Neuronal stem cell (in vitro differentiated cells): ENCODE results near the gene PRKN.

Source experiments
- DNase-seq: peaks from one replicate; pipeline ENCODE4 v3.0.0-alpha.2; 2013; ENCODE audit warnings: low spot score
- H2AFZ ChIP-seq: one replicate; pipeline ENCODE4 v1.6.1; 2013; ENCODE audit warnings: mild to moderate bottlenecking, low read length, inconsistent platforms
- H2AK5ac ChIP-seq: 2 replicates; pipeline ENCODE4 v1.6.1; 2013; ENCODE audit warnings: low read depth, mild to moderate bottlenecking, inconsistent platforms, low read length, moderate library complexity, mixed read lengths
- H2BK120ac ChIP-seq: 2 replicates; pipeline ENCODE4 v1.6.1; 2013; ENCODE audit warnings: low read depth, mild to moderate bottlenecking, inconsistent platforms, low read length, moderate library complexity, mixed read lengths
- H2BK12ac ChIP-seq: one replicate; pipeline ENCODE4 v1.6.1; 2013; ENCODE audit warnings: low read length, inconsistent platforms
- H2BK15ac ChIP-seq: 2 replicates; pipeline ENCODE4 v1.6.1; 2013; ENCODE audit warnings: mild to moderate bottlenecking, low read length, inconsistent platforms, mixed read lengths
- H2BK5ac ChIP-seq: one replicate; pipeline ENCODE4 v1.6.1; 2013; ENCODE audit warnings: inconsistent platforms, mild to moderate bottlenecking, low read length, moderate library complexity
- H3K14ac ChIP-seq: one replicate; pipeline ENCODE4 v1.6.1; 2013; ENCODE audit warnings: low read length, inconsistent platforms
- H3K18ac ChIP-seq: 2 replicates; pipeline ENCODE4 v1.6.1; 2013; ENCODE audit warnings: low read length, inconsistent platforms
- H3K23ac ChIP-seq: 2 replicates; pipeline ENCODE4 v1.6.1; 2013; ENCODE audit warnings: low read depth, mild to moderate bottlenecking, mixed read lengths, low read length, inconsistent platforms; ENCODE audit not compliant: poor library complexity
- H3K27ac ChIP-seq: replicated peaks from 3 replicates; pipeline ENCODE4 v1.5.1; 2013; ENCODE audit warnings: low read length, inconsistent platforms
- H3K27me3 ChIP-seq, 3 experiments: 2 replicates each; pipeline ENCODE4 v1.6.1; 2013; ENCODE audit warnings: low read length in 3 of 3, mild to moderate bottlenecking in 2 of 3, inconsistent platforms in 1 of 3, low read depth in 1 of 3, mixed read lengths in 1 of 3, moderate library complexity in 1 of 3; ENCODE audit not compliant: control insufficient read depth in 3 of 3, insufficient read depth in 3 of 3
- H3K36me3 ChIP-seq, 2 donors: replicated peaks in 1 of 2; 2 replicates each; pipeline ENCODE4 v1.6.1; 2013; ENCODE audit warnings: low read length in 2 of 2; ENCODE audit not compliant: control insufficient read depth in 2 of 2, insufficient read depth in 2 of 2
- H3K4ac ChIP-seq: 2 replicates; pipeline ENCODE4 v1.6.1; 2013; ENCODE audit warnings: inconsistent platforms, mild to moderate bottlenecking, low read length, moderate library complexity
- H3K4me1 ChIP-seq, 2 donors: 1 replicate in 1 of 2; 2 replicates in 1 of 2; pipeline ENCODE4 v1.6.1; 2013; ENCODE audit warnings: low read length in 2 of 2, low read depth in 1 of 2; ENCODE audit not compliant: control insufficient read depth in 2 of 2, insufficient read depth in 1 of 2
- H3K4me2 ChIP-seq: one replicate; pipeline ENCODE4 v1.6.1; 2013; ENCODE audit warnings: mild to moderate bottlenecking, low read length, inconsistent platforms; ENCODE audit not compliant: insufficient read depth, poor library complexity, severe bottlenecking
- H3K4me3 ChIP-seq, 2 donors: 2 replicates each; pipeline ENCODE4 v1.5.1; 2013; ENCODE audit warnings: low read length in 2 of 2, mild to moderate bottlenecking in 2 of 2, inconsistent platforms in 1 of 2, moderate library complexity in 1 of 2
- H3K79me1 ChIP-seq: one replicate; pipeline ENCODE4 v1.6.1; 2013; ENCODE audit warnings: low read depth, mild to moderate bottlenecking, inconsistent platforms, low read length, moderate library complexity
- H3K9ac ChIP-seq: one replicate; pipeline ENCODE4 v1.6.1; 2013; ENCODE audit warnings: mild to moderate bottlenecking, low read depth, low read length, inconsistent platforms; ENCODE audit not compliant: poor library complexity
- H3K9me3 ChIP-seq, 2 donors: replicated peaks in 1 of 2; 2 replicates each; pipeline versions ENCODE3 to v1.6.1; 2013; ENCODE audit warnings: low read length in 2 of 2, mild to moderate bottlenecking in 2 of 2, inconsistent platforms in 1 of 2, low read depth in 1 of 2, mixed read lengths in 1 of 2, moderate library complexity in 1 of 2; ENCODE audit not compliant: control insufficient read depth in 2 of 2, insufficient read depth in 1 of 2
- H4K8ac ChIP-seq: one replicate; pipeline ENCODE4 v1.6.1; 2013; ENCODE audit warnings: low read depth, mild to moderate bottlenecking, inconsistent platforms, low read length, moderate library complexity
- H4K91ac ChIP-seq: one replicate; pipeline ENCODE4 v1.6.1; 2013; ENCODE audit warnings: low read length, low read depth, mild to moderate bottlenecking, inconsistent platforms; ENCODE audit not compliant: poor library complexity
- WGBS, 2 donors: extraction: QIAGEN DNeasy Blood & Tissue Kit; methylation state at CpG; one replicate each; pipeline ENCODE4 v1.1.7; 2013; ENCODE audit warnings: missing lambda C conversion rate in 2 of 2, mixed read lengths in 1 of 2; ENCODE audit not compliant: insufficient read length in 2 of 2, insufficient replicate concordance in 1 of 2; ENCODE audit errors: extremely low coverage in 2 of 2; 5-methylcytosine and 5-hydroxymethylcytosine counted together

PRKN gene

DNA sequence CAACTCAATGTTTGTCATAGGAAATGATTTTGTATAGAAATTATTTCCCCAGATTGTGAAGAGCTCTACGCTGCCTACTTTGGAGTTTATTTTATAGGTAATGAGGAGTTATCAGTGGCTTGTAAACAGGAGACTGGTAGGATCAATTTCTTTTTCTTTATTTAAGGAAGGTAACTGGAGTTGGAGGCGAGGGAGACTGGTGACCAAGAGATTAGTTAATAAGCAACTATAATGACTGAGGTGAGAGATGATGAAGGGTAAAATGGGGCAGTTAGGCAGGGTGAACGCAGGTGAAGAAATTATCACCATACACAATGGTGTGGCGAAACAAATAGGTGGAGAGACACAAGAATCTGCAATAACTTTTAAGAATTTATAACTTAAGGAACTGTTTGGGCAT, 100.2 kb downstream of the PRKN start:
- WGBS, 2 donors, result no CpG with 5 or more reads among the region's 4 CpGs
- Histone ChIP-seq H3K18ac (no peak overlapping the region), H4K8ac (no peak overlapping the region), H3K4me3 (no peak overlapping the region), H3K27ac (no peak overlapping the region), H3K27me3 (no peaks in the 10 kb centered on the region), H3K14ac (no peak overlapping the region), H2AK5ac (no peak overlapping the region), H3K4me1 (peaks cover 0 to 2% of the 10 kb centered on the region in 2 donors), H2AFZ (no peak overlapping the region), H3K79me1 (no peaks in the 10 kb centered on the region), H2BK12ac (no peak overlapping the region), H4K91ac (no peak overlapping the region), H3K4ac (no peak overlapping the region), H3K9me3 (peaks cover 0 to 3% of the 10 kb centered on the region in 2 donors), H2BK5ac (no peak overlapping the region), H2BK120ac (no peak overlapping the region), H2BK15ac (no peak overlapping the region), H3K4me2 (no peak overlapping the region), H3K23ac (no peak overlapping the region), H3K9ac (no peak overlapping the region), H3K36me3 (no peaks in the 10 kb centered on the region)
- no peak for DNase-seq

DNA sequence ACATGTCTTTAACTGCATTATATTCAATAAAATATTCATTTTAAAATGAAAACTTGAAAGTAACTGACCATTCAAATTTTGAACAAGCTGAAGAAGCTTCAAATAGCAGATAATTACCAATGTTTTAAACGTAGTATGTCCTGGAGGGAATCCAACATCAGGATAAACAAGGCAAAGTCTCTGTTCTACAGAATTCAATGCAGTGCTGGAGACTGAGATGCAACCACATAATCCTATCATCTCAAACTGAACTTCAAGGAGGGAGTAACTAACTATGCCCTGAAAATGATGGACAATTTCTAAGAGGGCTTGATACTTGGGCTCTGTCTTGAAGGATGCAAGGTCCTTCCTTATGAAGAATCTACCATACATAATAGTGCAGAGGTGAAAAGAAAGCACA, 100.7 kb downstream of the PRKN start:
- no peak overlapping the region for H2AFZ ChIP-seq
- H2BK12ac ChIP-seq, result no peak overlapping the region
- no peak overlapping the region for H3K23ac ChIP-seq
- H4K8ac ChIP-seq, result no peak overlapping the region
- H3K36me3 ChIP-seq, result no peaks in the 10 kb centered on the region
- H3K14ac ChIP-seq, result no peak overlapping the region
- H2BK5ac ChIP-seq, result no peak overlapping the region
- H3K27ac ChIP-seq, result no peak overlapping the region
- H3K79me1 ChIP-seq, result no peaks in the 10 kb centered on the region
- no peak for DNase-seq
- no peak overlapping the region for H3K9ac ChIP-seq
- no peak overlapping the region for H2AK5ac ChIP-seq
- no peaks in the 10 kb centered on the region for H3K9me3 ChIP-seq
- no peak overlapping the region for H4K91ac ChIP-seq
- WGBS, 2 donors, result no CpG with 5 or more reads among the region's 1 CpG
- no peak overlapping the region for H2BK15ac ChIP-seq
- H3K4me1 ChIP-seq, result peaks cover 0 to 2% of the 10 kb centered on the region in 2 donors
- no peak overlapping the region for H3K4me3 ChIP-seq
- H3K4me2 ChIP-seq, result no peak overlapping the region
- no peak overlapping the region for H2BK120ac ChIP-seq
- H3K27me3 ChIP-seq, result no peaks in the 10 kb centered on the region
- H3K4ac ChIP-seq, result no peak overlapping the region
- no peak overlapping the region for H3K18ac ChIP-seq

DNA sequence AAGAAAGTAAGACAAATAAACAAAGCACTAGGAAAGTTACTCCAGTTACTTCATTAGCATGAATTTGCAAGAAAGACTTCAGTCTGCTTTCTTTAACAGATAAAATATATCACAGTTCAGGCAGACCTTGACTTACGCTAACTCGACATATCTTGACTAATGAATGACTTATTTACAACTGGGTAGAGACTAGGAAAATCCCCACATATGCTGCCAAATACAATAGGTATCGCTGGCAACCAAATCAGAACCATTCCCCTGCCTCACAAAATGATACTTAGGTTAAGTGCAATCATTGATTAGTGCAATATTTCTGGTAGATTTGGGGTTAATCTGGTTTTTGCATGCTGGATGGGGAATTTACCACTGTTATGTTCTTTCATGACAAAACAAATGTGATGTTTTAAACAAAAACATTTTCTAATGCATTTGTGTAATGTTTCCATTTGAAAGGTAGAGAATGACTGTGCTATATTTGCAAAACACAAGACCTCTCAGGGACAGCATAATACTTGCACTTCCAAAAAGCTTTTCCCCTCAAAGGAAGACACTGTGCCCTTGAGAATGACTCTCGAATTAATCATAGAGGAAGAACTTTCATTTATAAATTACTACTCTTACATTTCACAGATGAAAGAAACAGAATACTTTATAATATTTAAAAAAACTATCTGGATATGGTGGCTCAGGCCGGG, 101.6 kb downstream of the PRKN start:
- no peak overlapping the region for H3K9ac ChIP-seq
- no peak overlapping the region for H3K18ac ChIP-seq
- no peak overlapping the region for H3K23ac ChIP-seq
- H2BK12ac ChIP-seq, result no peak overlapping the region
- no peak overlapping the region for H4K8ac ChIP-seq
- H3K4me1 ChIP-seq, result peaks cover 2 to 4% of the 10 kb centered on the region in 2 donors
- no peaks in the 10 kb centered on the region for H3K79me1 ChIP-seq
- no peak overlapping the region for H2BK15ac ChIP-seq
- H3K4me2 ChIP-seq, result no peak overlapping the region
- WGBS, 2 donors, result no CpG with 5 or more reads among the region's 5 CpGs
- DNase-seq, result no peak
- H3K14ac ChIP-seq, result no peak overlapping the region
- H2AK5ac ChIP-seq, result no peak overlapping the region
- H3K4ac ChIP-seq, result no peak overlapping the region
- no peaks in the 10 kb centered on the region for H3K9me3 ChIP-seq
- H3K27ac ChIP-seq, result no peak overlapping the region
- H3K36me3 ChIP-seq, result no peaks in the 10 kb centered on the region
- H2BK120ac ChIP-seq, result no peak overlapping the region
- H2AFZ ChIP-seq, result no peak overlapping the region
- H3K27me3 ChIP-seq, result no peaks in the 10 kb centered on the region
- no peak overlapping the region for H2BK5ac ChIP-seq
- H4K91ac ChIP-seq, result no peak overlapping the region
- H3K4me3 ChIP-seq, result no peak overlapping the region

DNA sequence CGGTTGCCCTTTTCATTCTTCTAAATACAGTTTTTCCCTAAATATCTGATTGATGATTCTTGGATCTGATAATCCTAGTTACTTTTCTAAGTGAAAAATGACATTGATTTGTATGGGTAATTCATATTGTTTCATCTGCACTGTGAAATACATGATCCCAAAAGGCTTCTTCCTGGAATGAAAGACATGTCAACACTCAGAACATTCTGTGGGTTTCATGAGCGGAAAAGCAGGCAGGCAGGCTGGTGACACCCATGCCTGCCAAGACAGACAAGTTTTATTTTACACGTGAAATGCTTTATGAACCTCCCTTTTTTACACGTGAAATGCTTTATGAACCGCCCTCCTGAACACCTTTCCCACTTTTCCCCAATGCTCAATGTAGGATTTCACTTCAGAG, 105.0 kb downstream of the PRKN start:
- no peak for DNase-seq
- Histone ChIP-seq H4K91ac (no peak overlapping the region), H3K27ac (no peak overlapping the region), H3K9ac (no peak overlapping the region), H3K23ac (no peak overlapping the region), H2BK120ac (no peak overlapping the region), H2BK12ac (no peak overlapping the region), H4K8ac (no peak overlapping the region), H3K4ac (no peak overlapping the region), H3K4me3 (no peak overlapping the region), H3K18ac (no peak overlapping the region), H2BK15ac (no peak overlapping the region), H2AFZ (no peak overlapping the region), H3K4me1 (peaks cover 2 to 6% of the 10 kb centered on the region in 2 donors), H3K4me2 (no peak overlapping the region), H3K79me1 (no peaks in the 10 kb centered on the region), H2BK5ac (no peak overlapping the region), H3K27me3 (no peaks in the 10 kb centered on the region), H3K9me3 (no peaks in the 10 kb centered on the region), H2AK5ac (no peak overlapping the region), H3K36me3 (no peaks in the 10 kb centered on the region), H3K14ac (no peak overlapping the region)
- no CpG with 5 or more reads among the region's 5 CpGs for WGBS, 2 donors
